B cell (primary cell): ENCODE measurements around the gene URGCP. TPM values are rescaled to one million over a fixed set of nuclear protein-coding genes. Genes with fewer than 3 reads are reported as not detected.

Source experiments
- ATAC-seq: fragments of 200-7000 bp; cut with Tn5 transposase; one replicate; pipeline ENCODE4 v1.10.0; 2021; ENCODE audit warnings: low read depth, mild to moderate bottlenecking, moderate number of reproducible peaks, moderate library complexity
- CTCF ChIA-PET: fragments of 350-600 bp; sonication (Branson Sonifier 250); formaldehyde crosslinking; loops from one replicate; lab custom pipeline; 2021; ENCODE audit warnings: antibody characterized with exemption, inconsistent platforms; lab: Charles Lee
- POLR2A ChIA-PET: fragments of 350-600 bp; sonication (Branson Sonifier 250); formaldehyde crosslinking; loops from one replicate; lab custom pipeline; 2021; ENCODE audit warnings: antibody characterized with exemption; lab: Charles Lee
- DNase-seq: peaks from one replicate; pipeline ENCODE4 v3.0.0; 2013
- H2AFZ ChIP-seq: 2 replicates; pipeline ENCODE4 v1.6.1; 2012; ENCODE audit warnings: mild to moderate bottlenecking, low read depth, low read length; ENCODE audit not compliant: insufficient read depth, poor library complexity, severe bottlenecking
- H3K27ac ChIP-seq, 2 donors: 1 replicate in 1 of 2; 2 replicates in 1 of 2; pipeline ENCODE4 v1.5.1; 2012 to 2013; ENCODE audit warnings: low read length in 2 of 2, mild to moderate bottlenecking in 2 of 2, moderate library complexity in 1 of 2
- H3K27me3 ChIP-seq, 4 experiments: fragments of 200-600 bp in 1 of 4; sonication (generic) in 1 of 4; replicated peaks in 1 of 4; 1 replicate in 2 of 4; 2 replicates in 2 of 4; pipeline versions ENCODE4 v1.6.1 to v1.7.0; 2013 to 2016; ENCODE audit warnings: low read length in 3 of 4, mild to moderate bottlenecking in 2 of 4, mixed read lengths in 1 of 4, moderate library complexity in 1 of 4; ENCODE audit not compliant: insufficient read depth in 4 of 4, control insufficient read depth in 3 of 4; ENCODE audit errors: control extremely low read depth in 1 of 4
- H3K36me3 ChIP-seq, 2 experiments: replicated peaks in 1 of 2; 1 replicate in 1 of 2; 2 replicates in 1 of 2; pipeline versions ENCODE4 v1.6.1 to v1.7.1; 2013; ENCODE audit warnings: low read length in 1 of 2; ENCODE audit not compliant: insufficient read depth in 2 of 2, control insufficient read depth in 1 of 2; ENCODE audit errors: control extremely low read depth in 1 of 2, extremely low read depth in 1 of 2
- H3K4me1 ChIP-seq, 2 donors: fragments of 200-600 bp in 1 of 2; sonication (generic) in 1 of 2; 1 replicate in 1 of 2; 2 replicates in 1 of 2; pipeline versions ENCODE4 v1.5.1 to v1.6.1; 2013 to 2017; ENCODE audit warnings: low read length in 2 of 2; ENCODE audit not compliant: control insufficient read depth in 2 of 2, insufficient read depth in 2 of 2
- H3K4me2 ChIP-seq: replicated peaks from 2 replicates; pipeline ENCODE3; 2012; ENCODE audit warnings: mild to moderate bottlenecking, low read depth, low read length; ENCODE audit not compliant: poor library complexity, severe bottlenecking
- H3K4me3 ChIP-seq, 5 experiments: fragments of 200-600 bp in 1 of 5; sonication (generic) in 1 of 5; 1 replicate in 3 of 5; 2 replicates in 2 of 5; pipeline versions ENCODE4 v1.5.1 to v1.7.0; 2011 to 2016; ENCODE audit warnings: low read length in 4 of 5, mild to moderate bottlenecking in 4 of 5, low read depth in 2 of 5, control low read depth in 1 of 5, moderate library complexity in 1 of 5; ENCODE audit not compliant: insufficient read depth in 1 of 5; ENCODE audit errors: control extremely low read depth in 1 of 5, extremely low read depth in 1 of 5
- H3K79me2 ChIP-seq: fragments of 200-600 bp; sonication (generic); one replicate; pipeline ENCODE4 v1.6.0; 2016; ENCODE audit warnings: low read length; ENCODE audit not compliant: control insufficient read depth, insufficient read depth
- H3K9ac ChIP-seq: fragments of 200-600 bp; sonication (generic); 2 replicates; pipeline ENCODE4 v1.6.1; 2017; ENCODE audit warnings: mild to moderate bottlenecking, low read length, moderate library complexity
- H3K9me3 ChIP-seq, 3 donors: one replicate each; pipeline versions ENCODE4 v1.6.1 to v1.7.1; 2013; ENCODE audit warnings: low read length in 2 of 3; ENCODE audit not compliant: control insufficient read depth in 2 of 3, insufficient read depth in 1 of 3; ENCODE audit errors: control extremely low read depth in 1 of 3
- H4K20me1 ChIP-seq: 2 replicates; pipeline ENCODE4 v1.6.0; 2012; ENCODE audit warnings: mild to moderate bottlenecking, low read length; ENCODE audit not compliant: insufficient read depth, control insufficient read depth, poor library complexity, severe bottlenecking
- H3K27ac Mint-ChIP-seq: one replicate; pipeline ENCODE4 v1.8.0; 2021; ENCODE audit warnings: mixed read lengths
- H3K27me3 Mint-ChIP-seq: one replicate; pipeline ENCODE4 v1.8.0; 2021; ENCODE audit warnings: mixed read lengths
- H3K4me1 Mint-ChIP-seq: one replicate; pipeline ENCODE4 v1.8.0; 2021; ENCODE audit warnings: mixed read lengths
- H3K4me3 Mint-ChIP-seq: one replicate; pipeline ENCODE4 v1.8.0; 2021; ENCODE audit warnings: mixed read lengths
- H3K9me3 Mint-ChIP-seq: one replicate; pipeline ENCODE4 v1.8.0; 2022; ENCODE audit warnings: mixed read lengths; ENCODE audit not compliant: insufficient read depth
- EZH2 ChIP-seq: IDR thresholded peaks from 2 replicates; pipeline ENCODE4 v1.6.1; 2012; ENCODE audit warnings: borderline replicate concordance, low read depth, mild to moderate bottlenecking, moderate library complexity, low read length; ENCODE audit not compliant: insufficient read depth, poor library complexity, severe bottlenecking
- WGBS: methylation state at CpG from one replicate; pipeline ENCODE4 v1.1.5; 2013; ENCODE audit warnings: missing lambda C conversion rate; ENCODE audit not compliant: insufficient coverage; 5-methylcytosine and 5-hydroxymethylcytosine counted together
- intact Hi-C: fragments of 100-400 bp; cut with micrococcal nuclease; formaldehyde crosslinking; loops from one replicate; pipeline ENCODE4 v1.10.0; 2022
- polyA plus RNA-seq: library from polyadenylated mRNA; depleted of rRNA; stranded (reverse); fragments of >200 nt; gene quantifications from 2 replicates; pipeline ENCODE4 v1.2.3, GENCODE V29; 2012
- total RNA-seq, 2 donors: library from RNA; stranded (reverse); fragments of 120-200 nt in 1 of 2; gene quantifications; 1 replicate in 1 of 2; 2 replicates in 1 of 2; pipeline versions ENCODE4 v1.2.3 to v1.2.4, GENCODE V29; 2013 to 2022
- TF ChIP-seq, protein P1 (sequence below): fragments of 200-600 bp; IDR thresholded peaks from one replicate; pipeline ENCODE4 v1.8.0; 2022; ENCODE audit warnings: antibody characterized with exemption, mild to moderate bottlenecking

Gene URGCP
- total and polyA plus RNA-seq, 2 donors (not counting 1 experiment from before 2014, with no cell fraction given), result 16.5 to 25.1 TPM

DNA sequence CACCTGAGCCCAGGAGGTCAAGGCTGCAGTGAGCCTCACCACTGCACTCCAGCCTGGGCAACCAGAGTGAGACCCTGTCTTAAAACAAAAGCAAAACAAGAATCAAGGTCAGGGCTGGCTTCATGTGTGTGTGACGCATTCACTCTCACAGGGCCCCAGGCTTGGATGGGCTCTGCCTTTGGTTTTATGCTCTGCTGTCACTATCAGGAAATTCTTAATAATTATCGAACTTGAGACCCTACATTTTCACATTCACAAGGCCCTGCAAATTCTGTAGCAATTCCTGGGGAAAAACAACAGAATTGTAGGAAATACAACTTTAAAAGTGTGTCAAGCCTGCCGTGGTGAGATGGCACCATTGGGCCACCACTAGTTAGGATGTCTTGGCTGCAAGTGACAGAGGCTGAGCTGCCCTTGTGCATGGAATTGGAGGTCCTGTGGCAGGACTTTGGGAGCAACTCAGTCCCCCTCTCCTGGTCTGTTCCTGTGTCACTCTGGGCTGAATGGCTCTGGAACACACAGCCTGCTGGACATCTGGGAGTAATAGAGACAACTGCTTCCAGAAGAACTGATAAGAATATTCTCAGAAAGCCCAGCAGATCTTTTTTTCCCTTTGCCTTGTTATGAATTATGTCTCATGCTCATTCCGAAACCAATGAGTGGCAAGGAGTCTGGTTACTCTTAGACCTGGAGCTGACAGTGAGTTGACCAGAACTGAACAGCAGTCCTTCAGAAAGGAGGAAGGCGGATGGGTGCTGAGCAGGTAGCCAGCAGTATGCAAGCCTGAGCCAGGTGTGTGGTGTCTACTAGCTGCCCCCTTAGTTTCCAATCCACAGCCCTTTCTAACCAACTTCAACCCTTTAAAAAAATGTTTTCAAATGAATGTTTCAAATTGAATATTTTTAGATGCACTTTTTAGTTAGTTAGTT, 23.4 kb upstream of the URGCP start:
- no peaks in the 10 kb centered on the region for H3K27me3 ChIP-seq
- no peaks in the 10 kb centered on the region for H3K9me3 ChIP-seq
- TF ChIP-seq, protein P1, sequence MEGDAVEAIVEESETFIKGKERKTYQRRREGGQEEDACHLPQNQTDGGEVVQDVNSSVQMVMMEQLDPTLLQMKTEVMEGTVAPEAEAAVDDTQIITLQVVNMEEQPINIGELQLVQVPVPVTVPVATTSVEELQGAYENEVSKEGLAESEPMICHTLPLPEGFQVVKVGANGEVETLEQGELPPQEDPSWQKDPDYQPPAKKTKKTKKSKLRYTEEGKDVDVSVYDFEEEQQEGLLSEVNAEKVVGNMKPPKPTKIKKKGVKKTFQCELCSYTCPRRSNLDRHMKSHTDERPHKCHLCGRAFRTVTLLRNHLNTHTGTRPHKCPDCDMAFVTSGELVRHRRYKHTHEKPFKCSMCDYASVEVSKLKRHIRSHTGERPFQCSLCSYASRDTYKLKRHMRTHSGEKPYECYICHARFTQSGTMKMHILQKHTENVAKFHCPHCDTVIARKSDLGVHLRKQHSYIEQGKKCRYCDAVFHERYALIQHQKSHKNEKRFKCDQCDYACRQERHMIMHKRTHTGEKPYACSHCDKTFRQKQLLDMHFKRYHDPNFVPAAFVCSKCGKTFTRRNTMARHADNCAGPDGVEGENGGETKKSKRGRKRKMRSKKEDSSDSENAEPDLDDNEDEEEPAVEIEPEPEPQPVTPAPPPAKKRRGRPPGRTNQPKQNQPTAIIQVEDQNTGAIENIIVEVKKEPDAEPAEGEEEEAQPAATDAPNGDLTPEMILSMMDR, result no peak
- no peak for TF ChIP-seq EZH2
- ATAC-seq, result no peak
- ChIA-PET POLR2A (no interaction called here), CTCF (no interaction called here)
- H3K27ac ChIP-seq, result no peak overlapping the region
- Mint-ChIP-seq H3K4me1 (peaks cover 14% of the 10 kb centered on the region), H3K27me3 (no peaks in the 10 kb centered on the region), H3K9me3 (no peaks in the 10 kb centered on the region), H3K4me3 (no peak overlapping the region), H3K27ac (no peak overlapping the region)
- H3K9ac ChIP-seq, result no peak overlapping the region
- DNase-seq, result no peak
- peaks cover 8 to 21% of the 10 kb centered on the region in 2 donors for H3K4me1 ChIP-seq
- no peaks in the 10 kb centered on the region for H3K36me3 ChIP-seq
- H3K4me2 ChIP-seq, result no peak overlapping the region
- H4K20me1 ChIP-seq, result no peaks in the 10 kb centered on the region
- 88% methylated on average over 3 of the region's 5 CpGs for WGBS
- no peak overlapping the region for H2AFZ ChIP-seq
- H3K4me3 ChIP-seq, result no peak overlapping the region
- H3K79me2 ChIP-seq, result peaks cover 44% of the 10 kb centered on the region
- intact Hi-C loops, result loop anchor here (5.0 kb wide), 2 partner anchors 342 to 868 kb away; partner anchors contain the start of gene PPIA

DNA sequence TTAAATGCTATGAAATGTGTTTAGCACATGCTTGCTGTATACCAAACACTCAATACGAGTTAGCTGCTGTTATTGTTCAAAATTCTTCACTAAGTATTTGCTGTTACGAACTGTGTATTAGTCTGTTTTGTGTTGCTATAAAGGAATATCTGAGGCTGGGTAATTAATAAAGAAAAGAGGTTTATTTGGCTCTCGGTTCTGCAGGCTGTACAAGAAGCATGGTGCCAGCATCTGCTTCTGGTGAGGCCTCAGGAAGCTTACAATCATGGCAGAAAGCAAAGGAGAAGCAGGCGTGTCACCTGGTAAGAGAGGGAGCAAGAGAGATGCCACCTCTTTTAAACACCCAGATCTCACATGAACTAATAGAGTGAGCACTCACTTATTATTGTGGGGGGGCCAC, 21.4 kb upstream of the URGCP start:
- Mint-ChIP-seq H3K4me3 (peak overlapping the region; percentile 54), H3K27ac (no peak overlapping the region), H3K9me3 (no peaks in the 10 kb centered on the region), H3K4me1 (peaks cover 18% of the 10 kb centered on the region), H3K27me3 (no peaks in the 10 kb centered on the region)
- no peaks in the 10 kb centered on the region for H4K20me1 ChIP-seq
- WGBS, result 100% methylated on average over 2 of the region's 4 CpGs
- intact Hi-C loops, result loop anchor here (2.0 to 5.0 kb wide), 4 partner anchors 341 to 1183 kb away; partner anchors contain the start of genes PPIA, PURB and TBRG4
- H3K36me3 ChIP-seq, result peaks cover 0 to 3% of the 10 kb centered on the region in 2 experiments
- H3K4me3 ChIP-seq, result no peak overlapping the region
- TF ChIP-seq EZH2, result no peak
- TF ChIP-seq, protein P1, result no peak
- H3K9me3 ChIP-seq, result no peaks in the 10 kb centered on the region
- H3K27me3 ChIP-seq, result no peaks in the 10 kb centered on the region
- H3K4me2 ChIP-seq, result no peak overlapping the region
- H3K9ac ChIP-seq, result no peak overlapping the region
- no peak overlapping the region for H2AFZ ChIP-seq
- POLR2A ChIA-PET, result no interaction called here
- peaks cover 54% of the 10 kb centered on the region for H3K79me2 ChIP-seq
- H3K27ac ChIP-seq, result no peak overlapping the region
- CTCF ChIA-PET, result no interaction called here
- ATAC-seq (no peak), DNase-seq (no peak)
- peaks cover 8 to 21% of the 10 kb centered on the region in 2 donors for H3K4me1 ChIP-seq
